ENCODE measurements around the gene OSBPL10. TPM values are rescaled to one million over a fixed set of nuclear protein-coding genes. Genes with fewer than 3 reads are reported as not detected.

OSBPL10 gene
- polyA plus RNA-seq, 1 experiment, result 11.2 TPM

DNA sequence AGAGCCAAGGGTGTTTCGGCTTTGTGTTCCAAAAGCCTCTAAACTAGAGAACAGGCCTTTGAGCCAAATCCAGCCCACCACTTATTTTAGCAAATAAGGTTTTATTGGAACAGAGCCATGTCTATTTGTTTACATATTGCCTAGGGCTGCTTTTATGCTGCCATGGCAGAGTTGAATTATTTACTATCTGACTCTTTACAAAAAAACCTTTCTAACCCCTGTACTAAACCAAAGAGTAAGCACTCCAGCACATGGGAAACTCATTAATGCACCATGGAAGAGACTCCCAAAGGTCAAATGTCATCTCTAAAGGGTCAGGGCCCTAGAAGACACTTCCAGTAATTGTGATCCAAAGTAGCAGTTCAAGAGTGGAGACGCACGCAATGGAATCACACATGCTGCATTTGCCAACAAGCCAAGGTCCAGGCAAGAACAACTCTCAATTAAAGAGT lies 22.3 kb downstream of the OSBPL10 start:
- no peaks in the 10 kb centered on the region for H3K36me3 ChIP-seq (ENCODE audit: control insufficient read depth, insufficient read depth, low read length)
- no peak overlapping the region for H3K4me3 ChIP-seq (ENCODE audit: low read depth, low read length)
- ChIA-PET CTCF (no interaction called here), POLR2A (no interaction called here)
- DNase-seq (ENCODE audit: low read depth), result no peak
- TF ChIP-seq, protein P1, sequence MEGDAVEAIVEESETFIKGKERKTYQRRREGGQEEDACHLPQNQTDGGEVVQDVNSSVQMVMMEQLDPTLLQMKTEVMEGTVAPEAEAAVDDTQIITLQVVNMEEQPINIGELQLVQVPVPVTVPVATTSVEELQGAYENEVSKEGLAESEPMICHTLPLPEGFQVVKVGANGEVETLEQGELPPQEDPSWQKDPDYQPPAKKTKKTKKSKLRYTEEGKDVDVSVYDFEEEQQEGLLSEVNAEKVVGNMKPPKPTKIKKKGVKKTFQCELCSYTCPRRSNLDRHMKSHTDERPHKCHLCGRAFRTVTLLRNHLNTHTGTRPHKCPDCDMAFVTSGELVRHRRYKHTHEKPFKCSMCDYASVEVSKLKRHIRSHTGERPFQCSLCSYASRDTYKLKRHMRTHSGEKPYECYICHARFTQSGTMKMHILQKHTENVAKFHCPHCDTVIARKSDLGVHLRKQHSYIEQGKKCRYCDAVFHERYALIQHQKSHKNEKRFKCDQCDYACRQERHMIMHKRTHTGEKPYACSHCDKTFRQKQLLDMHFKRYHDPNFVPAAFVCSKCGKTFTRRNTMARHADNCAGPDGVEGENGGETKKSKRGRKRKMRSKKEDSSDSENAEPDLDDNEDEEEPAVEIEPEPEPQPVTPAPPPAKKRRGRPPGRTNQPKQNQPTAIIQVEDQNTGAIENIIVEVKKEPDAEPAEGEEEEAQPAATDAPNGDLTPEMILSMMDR (IDR thresholded peaks at IDR 0.05; ENCODE audit: insufficient read depth, low read depth, low read length), result no peak
- no peaks in the 10 kb centered on the region for H3K27me3 ChIP-seq (ENCODE audit: control insufficient read depth, insufficient read depth, low read length)

DNA sequence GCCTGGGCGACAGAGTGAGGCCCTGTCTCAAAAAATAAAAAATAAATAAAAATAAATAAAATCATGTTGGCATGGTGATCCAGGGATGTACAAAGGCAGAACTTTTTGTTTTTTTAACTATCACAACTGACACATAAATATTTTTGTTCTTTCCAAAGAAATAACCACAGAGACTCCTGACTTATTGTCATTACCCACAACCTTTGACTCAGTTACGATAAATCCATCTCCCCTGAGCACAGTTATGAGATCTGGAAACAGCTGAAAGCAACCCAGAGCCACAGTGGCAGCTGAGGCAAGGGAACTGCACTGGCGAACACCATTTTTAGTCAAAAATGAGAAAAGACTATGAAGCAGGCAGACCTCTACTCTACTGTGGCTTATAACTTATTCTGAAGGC lies 24.0 kb downstream of the OSBPL10 start:
- Histone ChIP-seq H3K36me3 (ENCODE audit: control insufficient read depth, insufficient read depth, low read length) (no peaks in the 10 kb centered on the region), H3K27me3 (ENCODE audit: control insufficient read depth, insufficient read depth, low read length) (no peaks in the 10 kb centered on the region), H3K4me3 (ENCODE audit: low read depth, low read length) (no peak overlapping the region)
- TF ChIP-seq, protein P1 (IDR thresholded peaks at IDR 0.05; ENCODE audit: insufficient read depth, low read depth, low read length), result no peak
- DNase-seq (ENCODE audit: low read depth), result no peak
- POLR2A ChIA-PET, result no interaction called here
- CTCF ChIA-PET, result no interaction called here

DNA sequence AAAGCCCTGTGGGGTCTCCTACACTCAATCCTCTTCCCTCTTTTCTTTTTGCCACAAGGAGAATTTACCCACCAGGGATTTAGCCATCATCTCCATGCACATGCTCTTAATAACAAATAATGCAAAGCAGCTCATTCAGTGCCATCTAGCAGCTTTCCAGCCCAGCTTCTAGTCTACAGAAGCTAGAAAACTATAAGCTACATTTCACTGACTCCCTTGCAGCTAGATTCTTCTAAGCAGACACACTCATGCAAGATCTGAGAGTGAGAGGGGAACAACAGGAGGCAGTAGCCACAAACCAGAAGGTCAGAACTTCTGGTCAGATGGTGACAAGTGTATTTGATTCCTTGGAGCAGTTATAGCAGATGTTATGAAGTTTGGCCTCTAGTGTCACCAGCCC lies 25.5 kb downstream of the OSBPL10 start:
- Histone ChIP-seq H3K36me3 (ENCODE audit: control insufficient read depth, insufficient read depth, low read length) (no peaks in the 10 kb centered on the region), H3K27me3 (ENCODE audit: control insufficient read depth, insufficient read depth, low read length) (no peaks in the 10 kb centered on the region), H3K4me3 (ENCODE audit: low read depth, low read length) (no peak overlapping the region)
- no peak for DNase-seq (ENCODE audit: low read depth)
- CTCF ChIA-PET, result interaction anchor here (1.1 kb wide), 1 partner anchor 14 kb away, joined by 3 read pairs; no protein-coding TSS in a partner anchor
- POLR2A ChIA-PET, result no interaction called here
- TF ChIP-seq, protein P1 (IDR thresholded peaks at IDR 0.05; ENCODE audit: insufficient read depth, low read depth, low read length), result no peak

DNA sequence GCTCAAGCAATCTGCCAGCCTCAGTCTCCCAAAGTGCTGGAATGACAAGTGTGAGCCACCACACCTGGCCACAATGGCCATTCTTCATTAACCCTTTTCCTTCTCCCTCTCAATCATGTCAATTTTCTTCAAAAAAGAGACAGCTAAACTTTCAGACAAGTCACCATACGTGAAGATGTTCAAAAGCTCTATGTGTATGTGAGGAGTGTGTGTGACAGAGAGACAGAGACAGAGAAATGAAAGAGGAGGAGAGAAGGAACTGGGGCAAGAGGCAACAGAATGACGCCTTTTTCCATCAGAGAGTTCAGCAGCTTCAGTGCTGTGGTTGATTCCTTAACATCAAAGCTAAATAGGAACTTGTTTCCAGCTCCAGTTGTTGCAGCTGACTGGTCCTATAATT lies 27.4 kb downstream of the OSBPL10 start:
- Histone ChIP-seq H3K4me3 (ENCODE audit: low read depth, low read length) (no peak overlapping the region), H3K36me3 (ENCODE audit: control insufficient read depth, insufficient read depth, low read length) (no peaks in the 10 kb centered on the region), H3K27me3 (ENCODE audit: control insufficient read depth, insufficient read depth, low read length) (no peaks in the 10 kb centered on the region)
- ChIA-PET CTCF (interaction anchor here (0.7 kb wide), 1 partner anchor 191 kb away, joined by 3 read pairs; no protein-coding TSS in a partner anchor), POLR2A (no interaction called here)
- TF ChIP-seq, protein P1 (IDR thresholded peaks at IDR 0.05; ENCODE audit: insufficient read depth, low read depth, low read length), result no peak
- DNase-seq (ENCODE audit: low read depth), result no peak

DNA sequence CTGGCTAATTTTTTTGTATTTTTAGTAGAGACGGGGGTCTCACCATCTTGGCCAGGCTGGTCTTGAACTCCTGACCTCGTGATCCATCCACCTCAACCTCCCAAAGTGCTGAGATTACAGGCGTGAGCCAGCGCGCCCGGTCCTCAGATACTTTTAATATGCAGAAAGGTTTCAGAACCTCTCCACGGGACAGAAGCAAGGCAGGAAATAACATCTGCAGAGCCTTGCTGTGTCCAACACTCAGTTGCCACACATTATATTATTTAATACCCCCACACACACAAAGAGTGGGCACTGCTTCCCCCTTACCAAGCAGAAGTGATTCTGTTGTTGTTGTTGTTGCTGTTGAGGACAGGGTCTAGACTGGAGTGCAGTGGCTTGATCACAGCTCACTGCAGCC lies 28.0 kb downstream of the OSBPL10 start:
- Histone ChIP-seq H3K27me3 (ENCODE audit: control insufficient read depth, insufficient read depth, low read length) (no peaks in the 10 kb centered on the region), H3K4me3 (ENCODE audit: low read depth, low read length) (no peak overlapping the region), H3K36me3 (ENCODE audit: control insufficient read depth, insufficient read depth, low read length) (no peaks in the 10 kb centered on the region)
- no peak for DNase-seq (ENCODE audit: low read depth)
- ChIA-PET POLR2A (no interaction called here), CTCF (no interaction called here)
- TF ChIP-seq, protein P1 (IDR thresholded peaks at IDR 0.05; ENCODE audit: insufficient read depth, low read depth, low read length), result no peak
